Kasumi-1 (cell line): ENCODE data around the gene GATM.
A peak's percentile ranks its signal among the peaks of the same experiment; 100 is the strongest.
"Not testable (repeated sequence)": the region's sequence is repeated elsewhere in the genome, so short reads cannot be mapped to it uniquely, and the experiment has no call there.

Source experiments
- DNase-seq, 2 experiments: peaks; one replicate each; lab custom pipeline; 2025; lab: John Stamatoyannopoulos, UW

Gene GATM

GRCh38 chr15:45387380-45388007, 9.2 kb upstream of the GATM start:
- DNase-seq: no peak

- no peak for DNase-seq
Observed at GRCh38 chr15:45386974-45387373, 8.6 kb upstream of the GATM start.

DNA sequence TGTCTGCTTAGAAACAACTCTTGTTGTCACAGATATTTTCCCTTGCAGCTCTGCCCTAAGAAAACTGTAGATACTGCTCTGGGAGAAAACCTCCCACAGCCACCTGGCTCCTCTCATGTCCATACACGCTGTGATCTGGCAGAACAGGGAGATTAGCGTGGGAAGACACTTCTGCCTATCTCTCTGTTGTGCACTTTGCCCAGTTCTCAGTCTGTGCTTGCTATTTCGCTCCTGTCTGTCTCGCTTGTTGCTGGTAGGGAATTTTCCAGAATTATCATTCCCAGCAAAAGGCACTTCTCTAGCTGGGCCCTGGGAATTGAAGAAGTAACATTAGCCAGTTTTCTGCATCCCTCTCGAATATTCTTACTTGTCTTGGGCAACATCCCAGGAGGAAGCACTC, 8.1 kb upstream of the GATM start:
- DNase-seq: no peak

DNA sequence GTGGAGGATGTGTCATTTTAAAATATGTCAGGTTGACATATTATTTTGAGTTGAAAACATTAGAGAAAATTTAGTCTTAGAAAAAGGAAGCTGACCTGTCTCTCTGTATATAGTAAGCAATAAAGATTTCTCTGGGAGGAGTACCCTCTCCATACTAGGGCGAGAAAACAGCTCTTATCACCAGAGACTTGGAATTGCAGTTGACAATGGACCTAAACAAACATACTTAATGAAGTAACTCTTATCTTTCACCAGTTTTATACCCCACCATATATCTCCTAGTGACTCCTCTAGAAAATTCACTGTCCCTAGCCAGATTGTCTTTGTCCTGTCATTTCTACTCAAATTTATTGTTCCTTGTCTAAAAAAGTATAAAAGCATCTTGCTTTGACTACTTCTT, 7.2 kb upstream of the GATM start:
- DNase-seq: no peak

- DNase-seq: no peak
Observed at GRCh38 chr15:45384700-45385099, 6.4 kb upstream of the GATM start.

DNA sequence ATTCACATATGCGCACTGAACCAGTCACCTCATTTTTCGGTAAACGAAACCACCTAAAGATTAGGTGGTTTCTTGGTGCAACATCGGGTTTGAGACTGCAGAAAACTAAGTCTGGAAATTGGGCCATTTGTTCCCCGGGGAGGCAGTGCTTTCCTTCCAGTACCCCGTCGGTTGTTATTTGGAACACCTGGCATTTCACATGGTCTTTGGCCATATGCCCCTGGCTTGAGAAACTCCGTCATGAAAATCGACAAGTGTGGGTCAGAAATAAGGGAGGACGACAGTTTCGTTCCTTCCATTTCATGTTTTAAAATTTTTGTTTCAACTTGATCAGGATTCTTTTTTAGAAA, 544 bp upstream of the GATM start:
- no peak for DNase-seq

- DNase-seq: no peak
Observed at GRCh38 chr15:45377609-45378148, 665 bp downstream of the GATM start.

DNA sequence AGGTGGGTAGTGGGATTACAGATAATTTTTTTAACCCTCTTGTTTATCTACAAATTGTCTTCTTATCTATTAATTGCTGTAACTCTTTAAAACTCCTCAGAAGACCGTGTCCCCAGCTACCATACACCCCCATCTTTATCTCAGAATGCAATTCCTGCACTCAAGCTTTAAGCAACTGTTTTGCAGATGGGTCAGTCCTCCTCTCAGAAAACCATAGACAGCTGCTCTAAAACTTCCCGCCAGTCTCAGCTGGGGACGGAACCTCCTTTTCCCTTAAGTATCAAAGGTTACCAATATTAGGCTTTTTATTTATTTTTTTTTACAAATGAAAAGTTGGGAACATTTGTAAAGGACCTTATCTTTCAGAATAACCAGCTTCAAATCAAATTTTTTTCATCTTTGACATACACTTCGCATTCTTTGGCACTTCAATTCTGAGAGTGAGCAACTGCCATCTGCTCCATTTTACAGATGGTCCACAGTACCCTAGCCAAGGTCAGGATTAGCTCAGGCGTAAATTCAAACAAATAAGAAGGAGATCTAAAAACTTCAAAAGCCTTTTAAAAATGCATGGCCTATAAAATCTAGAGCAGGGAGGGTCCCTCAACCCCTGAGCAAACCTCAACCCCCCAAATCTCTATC, 1.3 kb downstream of the GATM start:
- no peak for DNase-seq

GRCh38 chr15:45376300-45376928, 1.9 kb downstream of the GATM start:
- no peak for DNase-seq

GRCh38 chr15:45375836-45376235, 2.5 kb downstream of the GATM start:
- DNase-seq: no peak

DNA sequence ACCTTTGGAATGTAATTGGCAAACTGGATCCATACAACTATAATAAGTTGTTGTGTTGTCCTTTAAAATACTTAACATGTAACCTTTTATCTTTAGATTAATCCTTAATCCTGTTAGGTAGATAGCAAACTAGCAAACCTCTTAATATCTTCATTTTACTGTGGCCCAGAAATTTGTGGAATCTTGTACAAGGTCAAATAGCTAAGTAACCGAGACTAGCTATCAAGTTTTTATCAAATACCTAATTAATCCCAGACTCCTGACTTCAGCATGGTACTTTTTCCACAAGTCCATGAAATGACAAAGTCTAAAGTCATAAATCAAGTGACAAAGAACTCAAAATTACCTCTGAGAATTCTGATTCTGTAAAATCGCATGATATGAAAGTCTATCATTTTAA, 4.4 kb downstream of the GATM start:
- DNase-seq: no peak

DNA sequence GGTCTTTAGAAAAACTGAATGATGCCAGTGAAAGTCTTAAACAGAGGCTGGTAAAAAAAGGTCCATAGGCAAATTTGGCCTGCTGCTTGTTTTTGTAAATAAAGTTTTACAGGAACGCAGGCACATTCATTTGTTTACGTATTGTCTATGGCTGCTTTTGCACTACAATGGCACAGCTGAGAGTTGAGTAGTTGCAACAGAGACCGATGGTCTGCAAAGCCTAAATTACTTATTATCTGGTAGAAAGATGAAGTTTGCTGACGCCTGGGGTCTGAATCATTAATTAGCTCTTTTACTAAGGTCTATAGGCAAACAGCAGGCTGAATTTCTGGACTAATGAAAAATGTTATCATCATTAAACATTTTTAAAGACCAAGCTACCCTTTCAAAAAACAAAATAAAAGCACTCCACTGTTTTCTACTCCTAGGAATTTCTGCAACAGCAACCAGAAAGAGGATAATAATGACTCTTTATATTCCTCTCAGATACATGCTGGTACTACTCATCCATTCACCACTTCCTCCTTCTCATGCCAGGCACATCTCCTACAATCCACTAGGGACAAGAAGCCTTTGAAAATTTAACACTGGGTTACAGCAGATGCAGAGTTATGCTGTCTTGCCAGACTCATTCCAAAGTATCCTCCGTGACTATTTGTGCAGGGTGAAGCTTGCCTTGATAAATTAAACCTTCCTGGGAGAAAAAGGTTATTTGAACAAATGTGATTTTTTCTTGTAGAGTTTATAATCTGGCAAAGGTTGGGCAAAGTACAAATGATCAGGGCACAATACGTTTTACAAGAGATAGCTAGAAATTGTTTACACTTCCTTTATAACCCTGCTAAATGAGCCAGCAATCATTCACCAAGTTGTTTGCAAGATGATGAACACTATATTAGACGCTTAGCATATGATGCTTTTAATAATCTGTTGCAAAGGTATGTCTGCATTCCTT, 6.0 kb downstream of the GATM start:
- peak; percentile 14 to 37 for DNase-seq

DNA sequence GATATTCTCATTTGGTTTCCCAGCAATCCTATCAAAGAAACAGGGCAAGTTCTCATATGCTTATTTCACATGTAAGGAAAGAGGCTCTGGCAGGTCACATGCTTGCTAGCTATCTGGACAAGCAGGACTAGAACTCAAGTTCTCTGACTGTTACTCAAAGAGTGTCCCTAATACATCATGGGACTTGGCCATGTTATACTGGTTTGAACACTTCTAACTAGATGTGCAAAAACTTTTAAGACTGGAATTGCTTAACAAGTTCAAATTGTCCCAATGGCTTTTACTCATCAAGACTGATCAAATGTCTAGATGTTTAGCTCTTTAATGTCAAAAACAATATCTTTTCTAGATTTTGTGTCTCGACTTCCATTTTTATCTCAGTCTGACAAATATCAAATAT, 6.8 kb downstream of the GATM start:
- DNase-seq: no peak

- not testable (repeated sequence) for DNase-seq
Observed at GRCh38 chr15:45370042-45370441, 8.3 kb downstream of the GATM start.

GRCh38 chr15:45367222-45367621, 11.1 kb downstream of the GATM start:
- not testable (repeated sequence) for DNase-seq

GRCh38 chr15:45364271-45364670, 14.1 kb downstream of the GATM start:
- DNase-seq: no peak

GRCh38 chr15:45363801-45364200, 14.5 kb downstream of the GATM start:
- no peak for DNase-seq

DNA sequence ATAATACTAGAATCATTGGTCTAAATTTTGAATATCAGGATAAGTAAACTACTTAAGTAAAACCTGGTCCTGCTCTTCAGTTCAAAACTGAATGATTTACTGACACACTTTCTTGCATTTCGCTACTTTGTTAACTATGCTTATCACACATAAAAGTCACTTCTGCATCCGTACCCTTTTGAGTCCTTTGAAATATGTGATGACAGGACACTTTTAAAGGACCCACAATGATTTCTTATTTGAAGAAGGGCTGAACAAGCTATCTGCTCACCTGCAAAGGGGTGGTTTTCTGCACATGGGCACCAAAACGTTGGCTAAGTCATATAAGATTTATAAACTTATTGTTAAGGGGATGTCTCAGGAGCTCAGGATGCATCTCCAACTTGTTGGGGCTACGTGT, 15.0 kb downstream of the GATM start:
- no peak for DNase-seq

- no peak for DNase-seq
Observed at GRCh38 chr15:45362419-45362818, 15.9 kb downstream of the GATM start.

DNA sequence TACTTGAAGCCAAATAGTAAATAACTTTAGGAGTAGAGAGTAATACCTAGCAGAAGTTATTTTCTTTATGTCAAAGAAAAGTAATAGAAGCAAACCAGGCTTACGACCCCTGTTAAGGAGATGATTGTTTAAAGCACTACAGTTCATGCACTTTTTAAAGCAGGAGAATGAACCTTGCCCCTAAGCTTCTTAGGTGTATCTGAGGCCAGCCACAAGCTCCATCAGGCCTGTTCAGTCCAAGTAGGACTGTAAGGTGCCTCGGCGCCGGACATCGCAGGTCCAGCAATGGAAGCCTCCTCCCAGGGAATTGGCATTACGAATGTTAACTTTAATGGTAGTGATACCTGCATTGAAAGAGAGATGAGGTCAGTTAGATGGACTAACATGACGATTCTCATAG, 16.5 kb downstream of the GATM start:
- no peak for DNase-seq

GRCh38 chr15:45355860-45356259, 22.5 kb downstream of the GATM start:
- DNase-seq: no peak

DNA sequence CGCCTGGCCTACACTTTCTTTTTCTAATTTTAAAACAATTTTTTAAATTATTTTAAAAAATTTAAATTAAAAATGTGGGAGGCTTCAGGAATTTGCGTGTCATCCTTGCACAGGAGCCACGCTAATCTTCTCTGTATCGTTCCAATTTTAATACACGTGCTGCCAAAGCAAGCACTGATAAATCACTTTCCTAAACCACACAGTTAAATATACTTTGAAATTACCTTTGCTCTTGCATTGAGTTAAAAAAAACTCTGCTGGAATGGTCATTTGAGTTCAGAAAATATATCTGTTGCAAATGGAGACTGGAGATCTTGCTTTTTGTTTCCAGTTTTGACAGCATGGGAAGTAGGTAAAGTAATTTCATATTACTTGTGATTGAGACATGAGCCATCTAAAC, 23.6 kb downstream of the GATM start:
- no peak for DNase-seq
